ENCODE data around the gene FNDC10.
"Not testable (repeated sequence)": the region's sequence is repeated elsewhere in the genome, so short reads cannot be mapped to it uniquely, and the experiment has no call there.

The FNDC10 gene

DNA sequence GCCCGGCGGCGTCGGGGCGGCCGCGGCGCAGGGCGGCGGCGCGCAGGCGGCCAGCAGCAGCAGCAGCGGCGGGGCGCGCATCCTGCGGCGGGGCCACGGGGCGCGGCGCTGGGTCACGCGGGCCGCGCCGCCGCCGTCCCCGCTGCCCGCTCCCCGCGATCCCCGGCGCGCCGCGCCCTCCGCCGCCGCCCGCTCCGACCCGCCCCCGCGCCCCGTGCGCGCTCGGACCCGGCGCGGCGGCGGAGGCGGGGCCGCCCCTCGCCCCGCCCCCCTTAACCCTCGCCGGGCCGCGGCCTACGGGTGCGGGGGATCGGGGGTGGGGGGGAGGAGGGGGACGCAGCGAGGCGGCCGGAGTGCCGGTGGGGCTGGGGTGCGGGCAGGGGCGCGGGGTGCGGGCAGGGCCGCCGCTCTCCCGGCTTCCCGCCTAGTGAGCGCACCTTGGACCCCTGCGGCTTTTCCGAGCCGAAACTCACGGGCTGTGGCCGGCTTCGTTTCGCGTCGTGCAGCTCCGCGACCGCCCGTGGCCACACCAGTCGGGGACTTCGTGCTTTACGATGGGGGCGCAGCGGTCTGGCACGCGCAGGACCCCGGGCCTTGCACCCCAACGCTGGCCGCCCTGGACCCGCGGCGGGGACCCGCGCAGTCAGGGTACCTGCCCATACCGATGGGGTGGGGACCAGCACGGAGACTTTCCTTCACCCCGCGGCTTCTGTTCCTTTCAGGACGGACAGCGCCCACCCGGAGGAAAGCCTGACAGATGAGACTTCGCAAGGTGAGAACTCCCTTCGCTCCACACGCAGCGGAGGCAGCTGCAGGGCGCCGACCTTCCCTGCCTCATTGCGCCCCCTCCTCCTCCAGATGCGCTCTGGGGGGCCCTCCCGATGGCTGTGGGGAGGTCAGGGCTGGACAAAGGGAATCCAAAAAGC is at the start of gene FNDC10:
TSS of gene FNDC10 (minus strand) at position 201 of the 926 bp plus-strand sequence. CDS start at position 81, 120 bp downstream.
- DNase-seq (ENCODE audit: low spot score): no peak

DNA sequence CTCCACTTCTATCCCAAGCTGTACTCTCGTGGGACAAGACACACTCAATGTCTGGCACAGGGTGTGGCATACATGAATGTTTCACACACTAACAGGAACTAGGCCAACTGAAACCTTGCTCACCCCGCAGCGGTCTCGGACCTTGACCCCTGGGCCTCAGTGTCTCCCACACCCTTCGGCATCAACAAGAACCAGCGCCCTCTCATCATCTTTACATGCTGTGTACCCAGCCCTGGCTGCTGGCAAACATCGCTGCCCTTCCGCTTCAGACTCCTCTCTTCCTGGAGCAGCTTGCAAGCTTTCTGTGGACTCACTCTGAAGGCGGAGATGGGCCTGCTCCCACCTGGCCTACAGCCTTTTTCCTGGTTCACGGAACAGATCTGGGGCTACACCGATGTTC is 48.3 kb upstream of the FNDC10 start:
- not testable (repeated sequence) for DNase-seq (ENCODE audit: low spot score)

DNA sequence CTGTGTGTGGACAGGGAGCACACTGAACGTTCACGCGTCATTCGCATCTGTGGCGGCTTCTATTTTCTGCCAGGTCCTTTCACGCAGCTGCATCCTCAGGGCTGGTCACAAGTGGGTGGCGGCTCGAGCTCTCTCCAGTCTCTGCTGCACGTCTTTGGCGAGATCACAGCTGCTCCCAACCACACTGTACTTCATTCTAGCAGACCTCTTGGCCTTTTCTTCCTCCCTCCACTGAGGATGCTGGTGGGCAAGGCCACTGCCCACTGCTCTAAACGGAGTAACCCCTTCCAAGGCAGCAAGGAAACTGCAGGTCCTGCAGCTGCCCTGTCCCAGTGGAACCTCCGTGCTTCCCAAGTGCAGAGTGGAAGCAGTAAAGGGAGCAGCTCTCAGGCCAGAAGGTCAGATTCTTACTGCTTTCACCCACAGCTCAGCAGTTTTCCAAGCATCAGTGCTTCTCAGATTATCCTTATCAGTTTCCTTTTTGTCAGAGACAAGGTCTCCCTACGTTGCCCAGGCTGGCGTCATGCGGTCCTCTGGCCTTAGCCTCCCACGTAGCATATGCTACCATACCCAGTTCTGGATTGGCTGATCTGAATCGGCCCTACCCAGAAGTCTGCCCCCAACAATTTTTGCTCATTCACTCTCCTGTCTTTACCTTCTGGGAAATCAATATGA is 47.8 kb upstream of the FNDC10 start:
- not testable (repeated sequence) for DNase-seq (ENCODE audit: low spot score)

DNA sequence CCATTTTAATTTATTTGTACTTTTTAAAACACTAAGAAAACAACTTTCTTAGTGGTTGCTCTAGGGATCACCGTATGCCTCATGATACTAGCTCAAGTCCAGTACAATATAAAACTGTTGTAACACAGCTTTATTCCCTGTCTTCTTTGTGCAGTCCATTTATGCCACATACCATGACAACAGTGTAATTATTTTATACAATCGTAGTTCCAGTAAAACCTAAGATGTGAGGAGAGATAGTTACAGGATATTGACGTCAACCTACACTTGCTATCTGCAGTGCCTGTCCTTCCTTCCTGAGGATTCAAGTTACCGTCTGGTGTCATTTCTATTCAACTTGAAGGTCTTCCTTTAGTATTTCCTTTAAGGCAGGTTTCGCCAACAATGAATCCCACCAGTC is 46.4 kb upstream of the FNDC10 start:
- not testable (repeated sequence) for DNase-seq (ENCODE audit: low spot score)

DNA sequence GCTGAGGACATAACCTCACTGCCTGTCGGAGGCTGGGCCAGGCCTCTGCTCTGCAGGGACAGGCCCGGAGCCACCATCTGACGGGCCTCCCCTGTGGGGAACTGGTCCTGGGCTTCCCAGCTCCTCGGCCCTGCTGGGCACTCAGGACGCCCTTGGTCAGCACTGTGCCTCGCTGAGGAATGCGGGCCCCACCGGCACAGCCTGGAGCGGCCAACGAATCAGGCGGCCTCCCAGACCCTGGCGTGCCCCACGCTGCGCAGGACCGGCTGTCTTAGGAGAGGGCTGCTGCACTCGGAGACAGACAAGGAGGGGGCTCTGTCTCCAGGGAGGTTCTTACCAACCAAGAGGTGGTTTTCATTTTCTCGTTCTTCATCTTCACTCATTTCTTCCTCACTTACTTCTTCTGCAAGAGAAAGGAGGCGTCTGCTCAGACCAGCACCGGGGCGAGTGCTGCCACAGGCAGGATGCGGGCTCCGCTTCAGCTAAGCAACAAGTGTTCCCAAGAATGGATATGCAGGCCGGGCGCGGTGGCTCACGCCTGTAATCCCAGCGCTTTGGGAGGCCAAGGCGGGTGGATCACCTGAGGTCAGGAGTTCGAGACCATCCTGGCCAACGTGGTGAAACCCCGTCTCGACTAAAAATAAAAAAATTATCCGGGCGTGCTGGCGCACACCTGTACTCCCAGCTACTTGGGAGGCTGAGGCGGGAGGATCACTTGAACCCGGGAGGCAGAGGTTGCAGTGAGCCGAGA is 41.0 kb upstream of the FNDC10 start:
- not testable (repeated sequence) for DNase-seq (ENCODE audit: low spot score)

DNA sequence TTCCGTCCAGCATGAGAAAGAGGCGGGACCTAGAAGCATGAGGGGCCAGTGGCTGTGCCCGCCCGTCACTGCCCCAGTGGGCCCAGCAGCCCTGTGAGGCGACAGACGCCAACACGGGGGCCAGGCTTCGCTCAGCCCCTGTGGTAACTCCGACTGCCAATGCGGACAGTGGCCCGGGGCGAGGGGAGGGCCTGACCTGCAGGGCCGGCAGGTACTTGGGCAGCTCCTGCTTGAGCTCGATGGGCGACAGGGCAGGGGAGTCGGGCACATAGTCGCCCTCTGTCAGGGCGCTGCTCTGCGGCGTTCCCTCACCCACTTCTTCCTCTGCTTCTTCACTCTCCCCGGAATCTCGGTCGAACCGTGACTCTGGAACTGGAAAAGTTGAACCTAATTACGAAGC is 40.1 kb upstream of the FNDC10 start:
- DNase-seq (ENCODE audit: low spot score): not testable (repeated sequence)

DNA sequence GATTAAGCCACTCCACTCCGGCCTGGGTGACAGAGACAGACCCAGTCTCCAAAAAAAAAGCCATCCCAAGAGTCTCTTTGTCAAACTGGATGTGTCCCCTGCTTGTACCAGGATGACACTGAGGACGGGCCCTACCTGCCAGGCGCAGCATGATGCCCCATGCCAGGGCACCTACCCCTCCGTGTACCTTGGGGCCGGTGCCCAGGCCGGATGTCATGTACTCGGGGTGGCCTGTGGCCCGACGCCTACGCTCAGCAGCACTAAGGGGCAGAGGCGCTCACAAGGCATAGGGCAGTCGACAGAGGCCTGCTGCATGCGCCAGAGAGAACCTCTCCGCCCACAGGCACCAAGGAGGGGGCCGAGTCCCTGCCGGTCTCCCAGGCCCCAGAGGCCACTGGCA is 39.4 kb upstream of the FNDC10 start:
- not testable (repeated sequence) for DNase-seq (ENCODE audit: low spot score)

DNA sequence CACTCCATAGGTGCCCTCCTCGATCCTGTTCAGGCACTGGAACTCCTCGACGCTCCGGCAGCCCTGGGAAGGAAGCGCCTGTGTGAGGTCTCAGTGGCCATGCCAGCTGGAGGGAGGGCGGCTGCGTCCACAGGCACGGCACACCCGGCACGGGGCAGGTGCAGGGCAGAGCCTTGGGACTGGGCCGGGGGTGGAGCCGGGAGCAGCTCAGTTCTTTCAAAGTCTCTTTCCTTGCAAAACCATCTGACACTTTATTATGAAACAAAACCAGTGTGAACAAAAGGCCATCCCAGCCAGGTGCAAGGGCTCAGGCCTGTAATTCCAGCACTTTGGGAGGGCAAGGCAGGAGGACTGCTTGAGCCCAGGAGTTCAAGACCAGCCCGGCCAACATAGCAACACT is 38.6 kb upstream of the FNDC10 start:
- DNase-seq (ENCODE audit: low spot score): not testable (repeated sequence)

DNA sequence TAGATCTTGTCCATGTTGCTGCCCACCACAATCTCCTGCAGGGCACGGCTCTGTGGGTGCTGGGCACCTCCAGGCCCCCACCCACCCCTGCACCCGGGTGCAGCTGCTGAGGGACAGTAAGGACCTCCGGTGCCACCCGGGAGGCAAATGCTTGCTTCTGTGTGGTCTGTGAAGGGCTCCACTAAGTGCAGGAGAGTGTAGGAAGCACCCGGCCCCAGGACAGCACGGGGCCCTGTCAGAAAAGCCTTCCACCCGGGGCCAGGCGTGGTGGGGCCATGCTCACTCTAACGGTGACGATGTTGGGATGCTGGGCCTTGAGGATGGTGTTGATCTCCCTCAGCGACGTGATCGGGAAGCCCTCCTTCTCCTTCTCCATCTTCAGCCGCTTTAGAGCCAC is 37.5 kb upstream of the FNDC10 start:
- DNase-seq (ENCODE audit: low spot score): not testable (repeated sequence)

DNA sequence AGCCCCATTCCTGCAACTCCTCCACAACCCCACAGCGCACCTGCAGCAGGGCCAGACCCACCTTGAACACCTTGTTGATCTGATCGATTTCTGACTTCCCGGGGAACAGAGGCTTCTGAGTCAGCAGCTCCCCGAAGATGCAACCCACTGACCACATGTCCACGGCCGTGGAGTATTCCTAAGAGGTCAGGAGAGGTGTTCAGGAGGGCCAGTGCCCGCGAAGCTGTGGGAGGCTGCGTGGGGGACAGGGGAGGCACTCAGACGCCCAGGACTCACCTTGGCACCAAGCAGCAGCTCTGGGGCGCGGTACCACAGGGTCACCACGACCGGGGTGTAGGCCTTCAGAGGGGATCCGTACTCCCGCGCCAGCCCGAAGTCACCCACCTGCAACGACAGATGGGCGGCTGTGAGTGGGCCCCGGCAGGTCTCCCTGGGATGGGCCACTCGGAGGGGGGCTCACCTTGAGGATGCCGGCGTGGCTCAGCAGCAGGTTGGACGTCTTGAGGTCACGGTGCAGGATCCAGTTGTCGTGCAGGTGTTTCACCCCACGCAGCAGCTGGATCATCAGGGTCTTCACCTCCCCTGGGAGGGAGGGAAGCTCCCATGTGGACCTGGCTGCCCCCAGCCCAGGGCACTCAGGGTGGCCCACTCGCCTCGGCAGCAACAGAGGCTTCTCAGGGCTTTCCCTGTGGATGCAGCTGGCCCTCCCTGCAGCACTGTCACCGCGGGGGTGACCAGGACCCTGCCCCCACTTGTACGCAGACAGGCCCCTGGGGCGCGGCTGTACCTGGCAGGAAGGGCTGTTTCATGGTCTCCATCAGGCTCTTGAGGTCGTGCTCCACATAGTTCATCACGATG is 36.9 kb upstream of the FNDC10 start:
- DNase-seq (ENCODE audit: low spot score): not testable (repeated sequence)

DNA sequence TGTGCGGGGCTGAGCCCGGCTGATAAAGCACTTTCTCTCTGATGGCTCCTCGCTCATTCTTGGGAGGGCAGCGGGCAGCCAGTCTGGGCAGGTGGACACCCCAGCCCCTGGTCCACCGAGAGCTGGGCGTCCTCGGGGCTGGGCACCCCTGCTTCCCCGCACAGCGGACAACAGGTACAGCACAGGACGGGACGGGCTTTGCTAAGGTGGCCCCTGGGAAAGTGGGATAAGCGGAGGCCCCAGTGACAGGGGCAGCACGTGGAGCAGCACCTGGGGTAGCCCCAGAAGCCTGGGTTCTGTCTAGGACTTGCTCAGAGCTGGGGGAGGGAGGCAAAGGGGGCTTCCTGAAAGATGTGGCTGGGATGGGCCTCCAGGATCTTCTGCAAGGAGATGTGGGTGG is 34.7 kb upstream of the FNDC10 start:
- not testable (repeated sequence) for DNase-seq (ENCODE audit: low spot score)

DNA sequence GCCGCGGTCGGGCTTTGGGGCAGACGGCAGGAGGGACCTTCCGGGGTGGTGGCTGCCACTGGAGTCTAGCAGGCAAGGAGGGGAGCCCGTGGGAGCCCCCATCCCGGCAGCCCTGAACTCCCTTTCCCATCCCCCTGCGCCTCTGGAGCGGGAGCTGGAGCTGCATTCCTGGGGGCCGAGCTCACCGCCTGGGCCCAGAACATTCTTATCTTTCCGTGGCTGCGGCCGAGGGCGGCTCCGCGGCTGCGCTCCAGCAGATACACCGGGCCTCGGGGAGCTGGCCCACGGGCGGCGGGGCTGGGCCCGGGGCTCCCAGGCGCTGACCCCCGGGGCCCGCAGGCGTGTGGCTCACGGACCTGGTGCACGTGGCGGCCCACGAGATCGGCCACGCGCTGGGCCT is 33.5 kb upstream of the FNDC10 start:
- not testable (repeated sequence) for DNase-seq (ENCODE audit: low spot score)

DNA sequence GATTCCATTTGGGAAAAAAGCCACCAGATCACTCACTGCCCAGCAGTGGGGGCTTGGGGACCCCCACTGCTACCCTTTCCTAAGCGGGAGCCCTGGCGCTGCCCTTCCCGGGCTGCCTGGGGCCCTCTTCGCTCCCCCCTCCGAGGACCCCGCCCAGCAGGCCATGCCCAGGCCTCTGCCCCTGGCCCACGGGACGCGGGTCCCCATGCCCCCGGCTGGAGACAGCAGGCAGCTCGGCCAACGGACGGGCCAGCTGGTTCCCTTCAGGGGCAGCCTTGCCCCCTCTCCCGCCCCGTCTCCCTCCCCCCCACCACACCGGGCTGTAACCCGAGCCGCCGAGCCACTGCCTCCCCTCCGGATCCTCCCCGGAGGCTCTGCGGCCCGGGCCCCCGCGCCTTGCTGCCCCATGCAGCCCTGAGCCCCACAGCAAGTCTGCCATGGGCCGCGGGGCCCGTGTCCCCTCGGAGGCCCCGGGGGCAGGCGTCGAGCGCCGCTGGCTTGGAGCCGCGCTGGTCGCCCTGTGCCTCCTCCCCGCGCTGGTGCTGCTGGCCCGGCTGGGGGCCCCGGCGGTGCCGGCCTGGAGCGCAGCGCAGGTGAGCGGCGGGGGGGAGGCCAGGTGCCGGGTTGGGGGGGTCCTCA is 32.0 kb upstream of the FNDC10 start, which contains the start of gene MMP23B:
TSS of gene MMP23B (plus strand) at position 392 of the 639 bp plus-strand sequence. CDS start at position 438, 46 bp downstream.
- DNase-seq (ENCODE audit: low spot score): no peak

DNA sequence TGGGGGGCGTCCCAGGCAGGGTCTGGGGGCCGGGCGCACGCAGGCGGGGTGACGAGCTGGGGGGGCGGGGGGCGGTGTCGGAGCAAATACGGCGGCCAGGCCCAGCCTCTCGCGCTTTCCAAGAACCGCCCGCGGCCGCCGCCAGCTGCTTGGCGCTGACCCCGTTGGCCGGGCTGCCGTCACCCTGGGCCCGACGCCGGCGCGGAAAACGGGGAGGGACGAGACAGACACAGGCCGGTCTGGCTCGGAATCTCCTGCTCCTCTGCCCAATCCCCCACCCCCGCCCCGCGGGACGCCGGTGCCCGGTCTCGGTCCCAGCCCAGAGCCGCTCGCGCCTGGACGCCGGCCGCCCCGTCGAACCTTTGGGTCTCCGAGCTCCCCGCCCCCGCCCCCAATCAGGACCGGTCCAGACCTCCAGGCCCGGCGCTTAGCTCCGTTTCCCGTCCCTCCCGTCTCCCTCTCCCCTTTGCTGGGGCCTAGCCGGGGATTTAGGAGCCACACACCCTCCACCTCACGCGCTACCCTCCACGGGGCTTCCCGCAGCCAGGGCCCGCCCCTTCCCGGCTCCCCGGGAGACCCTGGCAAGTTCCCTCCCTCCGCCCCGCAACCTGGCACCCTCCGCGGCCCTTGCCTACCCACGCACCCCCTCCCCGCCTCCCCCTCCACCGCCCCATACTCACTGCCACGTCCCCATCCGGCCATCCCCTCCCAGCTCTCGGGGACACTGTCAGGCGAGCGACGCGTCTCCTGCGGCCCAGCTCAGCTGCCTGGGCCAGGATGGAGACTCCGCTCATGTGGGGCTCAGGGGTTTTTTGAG is 31.2 kb upstream of the FNDC10 start:
- no peak for DNase-seq (ENCODE audit: low spot score)

DNA sequence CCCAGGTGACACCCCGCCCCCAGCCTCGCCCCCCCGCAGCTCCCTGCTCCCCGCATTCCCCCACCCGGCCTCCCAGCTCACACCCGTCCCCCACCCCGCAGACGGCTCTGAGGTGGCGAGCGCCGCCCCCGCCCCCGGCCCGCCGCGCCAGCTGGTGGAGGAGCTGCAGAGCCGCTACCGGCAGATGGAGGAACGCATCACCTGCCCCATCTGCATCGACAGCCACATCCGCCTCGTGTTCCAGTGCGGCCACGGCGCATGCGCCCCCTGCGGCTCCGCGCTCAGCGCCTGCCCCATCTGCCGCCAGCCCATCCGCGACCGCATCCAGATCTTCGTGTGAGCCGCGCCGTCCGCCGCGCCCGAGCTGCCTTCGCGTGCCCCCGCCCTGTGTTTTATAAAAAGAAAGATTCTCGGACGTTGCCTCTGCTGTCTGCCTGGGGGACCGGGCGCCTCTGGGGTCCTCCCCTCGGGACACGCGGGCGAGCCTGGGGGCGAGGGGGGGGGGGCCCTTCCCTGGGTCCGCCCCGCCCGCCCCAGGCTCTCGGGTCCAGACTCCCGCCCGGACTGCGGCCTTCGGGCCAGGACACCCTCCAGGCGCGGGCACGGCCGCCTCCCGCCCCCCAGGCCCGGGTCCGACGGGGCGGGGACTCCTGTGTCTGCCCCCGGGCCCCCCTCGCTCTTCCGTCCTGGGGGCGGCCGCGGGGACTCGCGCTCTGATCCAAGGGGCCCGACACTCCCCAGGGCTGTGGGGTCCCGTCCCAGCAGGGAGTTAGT is 30.4 kb upstream of the FNDC10 start:
- DNase-seq (ENCODE audit: low spot score): no peak

DNA sequence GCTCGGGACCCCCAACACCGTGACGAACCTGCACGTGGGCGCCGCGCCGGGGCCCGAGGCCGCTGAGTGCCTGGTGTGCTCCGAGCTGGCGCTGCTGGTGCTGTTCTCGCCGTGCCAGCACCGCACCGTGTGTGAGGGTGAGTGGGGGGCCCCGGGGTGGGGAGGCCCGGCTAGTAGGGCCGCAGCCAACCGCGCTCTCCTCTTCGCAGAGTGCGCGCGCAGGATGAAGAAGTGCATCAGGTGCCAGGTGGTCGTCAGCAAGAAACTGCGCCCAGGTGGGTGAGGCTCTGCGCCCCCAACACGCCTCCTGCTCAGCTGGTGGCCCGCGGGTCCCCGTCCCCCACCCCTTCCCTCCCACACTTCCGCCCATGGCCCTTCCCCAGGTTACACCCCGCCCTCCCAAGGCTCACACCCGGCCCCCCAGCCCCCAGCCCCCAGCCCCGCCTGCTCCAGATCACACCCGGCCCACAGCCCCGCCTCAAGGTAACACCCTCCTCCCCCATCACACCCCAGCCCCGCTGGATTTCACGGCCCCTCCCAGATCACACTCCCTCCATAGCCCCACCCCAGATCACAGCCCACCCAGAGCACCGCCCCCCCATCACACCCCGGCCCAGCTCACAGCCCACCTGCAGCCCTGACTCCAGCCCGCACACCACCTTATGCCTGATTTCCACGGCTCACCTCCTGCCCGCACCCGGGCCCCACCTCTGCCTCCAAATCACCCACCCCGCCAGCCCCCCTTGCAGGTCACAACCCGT is 29.7 kb upstream of the FNDC10 start:
- DNase-seq (ENCODE audit: low spot score): no peak

DNA sequence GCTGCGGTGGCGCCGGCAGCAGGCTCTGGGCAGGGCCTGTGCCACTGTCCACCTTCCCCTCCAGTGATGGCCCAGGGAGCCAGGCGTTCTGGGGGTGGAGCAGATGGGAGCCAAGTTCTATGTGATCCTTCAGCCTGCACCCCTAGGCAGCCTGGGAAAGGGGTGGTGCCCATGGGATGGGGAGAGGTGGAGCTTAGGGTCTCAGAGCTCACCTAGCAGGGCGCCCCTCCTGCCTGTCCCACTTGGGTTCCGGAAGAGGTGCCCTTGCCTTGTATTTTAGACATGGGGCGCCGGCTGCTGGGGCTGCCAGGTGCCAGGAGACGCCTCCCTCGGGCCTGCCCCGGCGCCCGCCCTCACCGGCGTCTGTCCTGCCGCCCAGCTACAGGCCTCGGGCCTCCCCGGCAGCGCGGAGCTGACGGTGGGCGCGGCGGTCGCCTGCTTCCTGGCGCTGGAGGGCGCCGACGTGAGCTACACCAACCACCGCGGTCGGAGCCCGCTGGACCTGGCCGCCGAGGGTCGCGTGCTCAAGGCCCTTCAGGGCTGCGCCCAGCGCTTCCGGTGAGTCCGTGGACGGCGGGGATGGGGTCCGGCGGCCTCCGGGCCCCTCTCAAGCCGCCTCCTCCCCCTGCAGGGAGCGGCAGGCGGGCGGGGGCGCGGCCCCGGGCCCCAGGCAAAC is 29.0 kb upstream of the FNDC10 start:
- DNase-seq (ENCODE audit: low spot score): no peak

Data from kidney tubule cell (primary cell).